HCT116 (cell line): ENCODE data around the gene AEBP2. TPM values are rescaled to one million over a fixed set of nuclear protein-coding genes. Genes with fewer than 3 reads are reported as not detected.

Experiments used
- ATAC-seq: fragments of 200-7000 bp; cut with Tn5 transposase; 2 replicates; pipeline ENCODE4 v1.9.1; 2020; ENCODE audit warnings: mild to moderate bottlenecking, moderate library complexity
- BruUV-seq: library from RNA; stranded (reverse); fragments of 400-500 nt; replicated peaks from 2 replicates; lab custom pipeline; 2021; lab: Mats Ljungman, UMichigan
- CTCF ChIA-PET: fragments of 300-600 bp; sonication (Branson Sonifier 250); formaldehyde crosslinking; loops from one replicate; lab custom pipeline; 2021; ENCODE audit warnings: antibody characterized with exemption; lab: Charles Lee
- POLR2A ChIA-PET: fragments of 300-600, 350-600 bp; sonication (Branson Sonifier 250); formaldehyde crosslinking; loops from one replicate; lab custom pipeline; 2021; ENCODE audit warnings: antibody characterized with exemption; lab: Charles Lee
- RAD21 ChIA-PET, 2 experiments: fragments of 300-600 bp; sonication (Branson Sonifier 250); formaldehyde crosslinking; loops; one replicate each; lab custom pipeline; 2023; ENCODE audit warnings: low total read pairs in 2 of 2; ENCODE audit not compliant: uncharacterized antibody in 2 of 2, unreplicated experiment in 2 of 2, low non-redundant PET in 1 of 2; lab: Charles Lee
- DNase-seq: peaks from one replicate; pipeline ENCODE4 v3.0.0-alpha.2; 2010; ENCODE audit warnings: low read depth, low spot score
- H2AFZ ChIP-seq: fragments of 200-600 bp; shearing (Covaris generic), sonication (generic); 2 replicates; pipeline ENCODE4 v1.6.1; 2017; ENCODE audit warnings: low read depth, mixed run types, mixed read lengths, antibody characterized with exemption, low read length; ENCODE audit not compliant: poor library complexity, severe bottlenecking
- H3K27ac ChIP-seq: 2 replicates; pipeline ENCODE4 v1.5.1; 2012; ENCODE audit warnings: low read depth, low read length
- H3K27me3 ChIP-seq: fragments of 200-600 bp; sonication (generic); 2 replicates; pipeline ENCODE4 v1.6.1; 2016; ENCODE audit warnings: mixed run types, low read length, mixed read lengths; ENCODE audit not compliant: insufficient read depth
- H3K36me3 ChIP-seq, 2 experiments: fragments of 200-500 bp in 1 of 2; fragments of 200-600 bp in 1 of 2; sonication (Bioruptor generic) in 1 of 2; sonication (generic) in 1 of 2; 2 replicates each; pipeline versions ENCODE4 v1.5.1 to v1.6.1; 2014 to 2016; ENCODE audit warnings: low read length in 2 of 2, inconsistent platforms in 1 of 2, mixed read lengths in 1 of 2, mixed run types in 1 of 2; ENCODE audit not compliant: insufficient read depth in 2 of 2, control insufficient read depth in 1 of 2
- H3K4me1 ChIP-seq, 2 experiments: fragments of 200-600 bp in 1 of 2; sonication (generic) in 1 of 2; 2 replicates each; pipeline versions ENCODE4 v1.5.1 to v1.6.1; 2012 to 2017; ENCODE audit warnings: low read length in 2 of 2, inconsistent platforms in 1 of 2, mild to moderate bottlenecking in 1 of 2, mixed read lengths in 1 of 2, mixed run types in 1 of 2, moderate library complexity in 1 of 2; ENCODE audit not compliant: insufficient read depth in 2 of 2, control insufficient read depth in 1 of 2
- H3K4me2 ChIP-seq: fragments of 200-600 bp; sonication (generic); 2 replicates; pipeline ENCODE4 v1.6.1; 2017; ENCODE audit warnings: mixed run types, low read length, mixed read lengths
- H3K4me3 ChIP-seq, 2 experiments: fragments of 200-600 bp in 1 of 2; sonication (generic) in 1 of 2; replicated peaks in 1 of 2; 2 replicates each; pipeline ENCODE4 v1.5.1; 2011 to 2016; ENCODE audit warnings: low read length in 2 of 2, control low read depth in 1 of 2, low read depth in 1 of 2, mild to moderate bottlenecking in 1 of 2, mixed read lengths in 1 of 2, mixed run types in 1 of 2
- H3K79me2 ChIP-seq: fragments of 200-600 bp; sonication (generic); 2 replicates; pipeline ENCODE4 v1.6.1; 2017; ENCODE audit warnings: mild to moderate bottlenecking, mixed run types, low read length, moderate library complexity, mixed read lengths; ENCODE audit not compliant: insufficient read depth
- H3K9ac ChIP-seq: fragments of 200-600 bp; sonication (generic); 2 replicates; pipeline ENCODE4 v1.6.1; 2016; ENCODE audit warnings: low read length, mixed read lengths
- H3K9me2 ChIP-seq: fragments of 200-600 bp; sonication (generic), shearing (Covaris generic); 2 replicates; pipeline ENCODE4 v1.6.1; 2017; ENCODE audit warnings: mixed run types, mild to moderate bottlenecking, moderate library complexity; ENCODE audit not compliant: insufficient read depth
- H3K9me3 ChIP-seq, 2 experiments: fragments of 200-500 bp in 1 of 2; fragments of 200-600 bp in 1 of 2; sonication (Bioruptor generic) in 1 of 2; sonication (generic) in 1 of 2; 2 replicates each; pipeline ENCODE4 v1.6.1; 2014 to 2017; ENCODE audit warnings: low read length in 2 of 2, mixed read lengths in 2 of 2, inconsistent platforms in 1 of 2, low read depth in 1 of 2, mild to moderate bottlenecking in 1 of 2, mixed run types in 1 of 2, moderate library complexity in 1 of 2; ENCODE audit not compliant: control insufficient read depth in 1 of 2, insufficient read depth in 1 of 2
- H4K20me1 ChIP-seq: fragments of 200-600 bp; sonication (generic), shearing (Covaris generic); 2 replicates; pipeline ENCODE4 v1.6.1; 2017; ENCODE audit warnings: mixed run types, mild to moderate bottlenecking, moderate library complexity; ENCODE audit not compliant: insufficient read depth
- ATF3 ChIP-seq: IDR thresholded peaks from 2 replicates; pipeline ENCODE4 v1.6.1; 2012
- CBX3 ChIP-seq: IDR thresholded peaks from 2 replicates; pipeline ENCODE4 v1.6.1; 2012; ENCODE audit warnings: low read depth
- CTCF ChIP-seq, 3 experiments: fragments of 200-600 bp in 1 of 3; sonication (generic) in 1 of 3; IDR thresholded peaks in 2 of 3; conservative IDR thresholded peaks in 1 of 3; 2 replicates each; pipeline ENCODE4 v1.5.1; 2012 to 2017; ENCODE audit warnings: low read depth in 2 of 3, low read length in 2 of 3, antibody characterized with exemption in 1 of 3, borderline replicate concordance in 1 of 3, control low read depth in 1 of 3, mild to moderate bottlenecking in 1 of 3, mixed read lengths in 1 of 3, mixed run types in 1 of 3, moderate library complexity in 1 of 3; ENCODE audit not compliant: insufficient read depth in 1 of 3
- ELF1 ChIP-seq: IDR thresholded peaks from 2 replicates; pipeline ENCODE4 v1.6.1; 2012; ENCODE audit warnings: low read depth, borderline replicate concordance
- FOSL1 ChIP-seq: IDR thresholded peaks from 2 replicates; pipeline ENCODE4 v1.6.1; 2012; ENCODE audit warnings: low read depth
- POLR2A ChIP-seq: IDR thresholded peaks from 2 replicates; pipeline ENCODE4 v1.7.0; 2011; ENCODE audit warnings: borderline replicate concordance; ENCODE audit not compliant: insufficient read depth, insufficient read length; ENCODE audit errors: extremely low read depth
- RAD21 ChIP-seq: IDR thresholded peaks from 2 replicates; pipeline ENCODE4 v1.6.1; 2012; ENCODE audit warnings: low read depth, mild to moderate bottlenecking
- REST ChIP-seq: IDR thresholded peaks from 2 replicates; pipeline ENCODE4 v1.6.1; 2012; ENCODE audit warnings: low read depth
- SIN3A ChIP-seq: IDR thresholded peaks from 2 replicates; pipeline ENCODE4 v1.6.1; 2012; ENCODE audit warnings: low read depth
- SRF ChIP-seq: IDR thresholded peaks from 2 replicates; pipeline ENCODE4 v1.6.1; 2012; ENCODE audit warnings: low read depth
- TCF7L2 ChIP-seq: IDR thresholded peaks from 2 replicates; pipeline ENCODE4 v1.7.0; 2011; ENCODE audit warnings: borderline replicate concordance, inconsistent platforms; ENCODE audit not compliant: insufficient read depth, insufficient read length; ENCODE audit errors: extremely low read depth
- ZBTB33 ChIP-seq: IDR thresholded peaks from 2 replicates; pipeline ENCODE4 v1.6.1; 2011; ENCODE audit warnings: mild to moderate bottlenecking, low read length, moderate library complexity; ENCODE audit not compliant: insufficient replicate concordance; ENCODE audit errors: extremely low read depth
- ZFX ChIP-seq: fragments of 450-650 bp; IDR thresholded peaks from 2 replicates; pipeline ENCODE4 v1.6.1; 2017
- ZNF274 ChIP-seq: fragments of 200-500 bp; sonication (Bioruptor generic); IDR thresholded peaks from 2 replicates; pipeline ENCODE4 v1.6.1; 2014; ENCODE audit warnings: mild to moderate bottlenecking, low read depth, low read length, inconsistent platforms
- intact Hi-C: fragments of 100-400 bp; cut with micrococcal nuclease; formaldehyde crosslinking; loops from 2 replicates; pipeline ENCODE4 v1.10.0; 2022
- total RNA-seq: library from RNA; stranded (reverse); gene quantifications from one replicate; pipeline ENCODE4 v1.2.1, GENCODE V29; 2021; ENCODE audit not compliant: unreplicated experiment

AEBP2 gene
- total RNA-seq, 1 experiment from 2014 or later, result 44.6 TPM

- H3K9me3 ChIP-seq, result no peaks in the 10 kb centered on the region
- H3K4me2 ChIP-seq, result no peak overlapping the region
- H3K4me1 ChIP-seq, result no peaks in the 10 kb centered on the region
- CTCF ChIA-PET, result no interaction called here
- no peak overlapping the region for H3K4me3 ChIP-seq
- ATAC-seq (no peak), DNase-seq (no peak)
- no peak overlapping the region for H3K9ac ChIP-seq
- TF ChIP-seq SIN3A (no peak), POLR2A (no peak), ELF1 (no peak), FOSL1 (no peak), ZNF274 (no peak), CTCF (IDR thresholded peaks at IDR 0.05 in 2 of 3, conservative IDR thresholded peaks at IDR 0.05 in 1 of 3; ENCODE audit: borderline replicate concordance in 1 of 3, insufficient read depth in 1 of 3, low read depth in 2 of 3, low read length in 2 of 3) (no peak), ATF3 (no peak), RAD21 (no peak), ZBTB33 (no peak), CBX3 (no peak), ZFX (no peak), TCF7L2 (no peak), SRF (no peak), REST (no peak)
- peaks cover 100% of the 10 kb centered on the region for H3K79me2 ChIP-seq
- no TSS peak for BruUV-seq
- H3K9me2 ChIP-seq, result no peaks in the 10 kb centered on the region
- peaks cover 30% of the 10 kb centered on the region; the same call in 1 of the 2 replicates for H4K20me1 ChIP-seq
- RAD21 ChIA-PET, result no interaction called here
- H3K27ac ChIP-seq, result no peak overlapping the region
- POLR2A ChIA-PET, result interaction anchor here (0.9 kb wide), 1 partner anchor 11 kb away, joined by 3 read pairs; no protein-coding TSS in a partner anchor
- H3K27me3 ChIP-seq, result no peaks in the 10 kb centered on the region
- no peaks in the 10 kb centered on the region for H3K36me3 ChIP-seq
- intact Hi-C loops, result no loop called here
- no peak overlapping the region for H2AFZ ChIP-seq
Observed at GRCh38 chr12:19450362-19450761, 11.1 kb downstream of the AEBP2 start.
